ENCODE measurements around the gene PABPN1. TPM values are rescaled to one million over a fixed set of nuclear protein-coding genes. Genes with fewer than 3 reads are reported as not detected.

Gene PABPN1
- total and polyA plus RNA-seq, 2 of the 13 experiments (the other 11 are each of a cell fraction or from before 2014, with no cell fraction given) = 233 to 524 TPM

DNA sequence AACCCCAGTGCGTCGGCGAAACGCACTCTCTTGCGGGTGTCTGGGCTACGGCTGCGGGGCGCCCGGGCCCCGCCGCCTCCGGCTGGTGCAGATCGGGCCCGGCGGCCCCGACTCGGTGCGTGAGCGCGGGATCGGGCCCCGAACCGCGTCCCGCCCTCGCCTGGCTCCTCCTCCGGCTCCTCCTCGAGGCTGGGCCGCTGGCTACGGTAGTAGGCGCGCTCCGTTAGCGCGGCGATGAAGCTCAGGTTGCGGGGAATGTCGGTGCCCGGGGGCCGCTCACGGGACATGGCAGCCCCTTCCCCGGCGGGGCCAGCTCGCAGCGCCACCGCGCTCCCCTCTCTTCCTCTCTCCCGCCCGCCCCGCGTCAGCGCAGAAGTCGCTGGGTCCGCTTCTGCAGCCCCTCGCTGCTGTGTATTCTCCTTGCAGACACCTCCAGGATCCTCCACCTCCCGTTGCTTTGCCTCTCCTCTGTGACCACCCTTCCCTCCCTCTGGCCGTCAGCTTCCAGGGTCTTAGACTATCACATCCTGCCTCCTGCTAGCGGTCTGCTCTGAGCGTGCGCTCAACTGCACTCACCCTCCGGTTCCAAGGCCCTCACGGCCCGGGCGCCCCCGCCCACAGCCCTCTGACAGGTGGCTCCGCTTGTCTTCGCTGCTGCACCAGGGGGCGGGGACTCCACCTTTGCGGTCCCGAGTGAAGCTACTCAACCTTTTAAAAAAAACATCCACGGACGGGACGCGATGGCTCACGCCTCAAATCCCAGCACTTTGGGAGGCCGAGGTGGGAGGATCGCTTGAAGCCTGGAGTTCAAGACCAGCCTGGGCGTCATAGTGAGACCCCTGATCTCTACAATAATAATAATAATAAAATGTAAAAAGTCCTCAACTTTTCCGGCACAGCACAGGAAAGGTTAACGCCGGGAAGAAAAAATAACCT lies 18.7 kb upstream of the PABPN1 start, which contains the start of gene PPP1R3E (continued):
- TF ChIP-seq, protein P1, sequence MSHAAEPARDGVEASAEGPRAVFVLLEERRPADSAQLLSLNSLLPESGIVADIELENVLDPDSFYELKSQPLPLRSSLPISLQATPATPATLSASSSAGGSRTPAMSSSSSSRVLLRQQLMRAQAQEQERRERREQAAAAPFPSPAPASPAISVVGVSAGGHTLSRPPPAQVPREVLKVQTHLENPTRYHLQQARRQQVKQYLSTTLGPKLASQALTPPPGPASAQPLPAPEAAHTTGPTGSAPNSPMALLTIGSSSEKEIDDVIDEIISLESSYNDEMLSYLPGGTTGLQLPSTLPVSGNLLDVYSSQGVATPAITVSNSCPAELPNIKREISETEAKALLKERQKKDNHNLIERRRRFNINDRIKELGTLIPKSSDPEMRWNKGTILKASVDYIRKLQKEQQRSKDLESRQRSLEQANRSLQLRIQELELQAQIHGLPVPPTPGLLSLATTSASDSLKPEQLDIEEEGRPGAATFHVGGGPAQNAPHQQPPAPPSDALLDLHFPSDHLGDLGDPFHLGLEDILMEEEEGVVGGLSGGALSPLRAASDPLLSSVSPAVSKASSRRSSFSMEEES (CRISPR knock-in tag; IDR thresholded peaks at IDR 0.05) = no peak
- TF ChIP-seq NR1H2 (CRISPR knock-in tag; IDR thresholded peaks at IDR 0.05; ENCODE audit: borderline replicate concordance, low read depth) (no peak; the same call in 1 of the 2 replicates), ZNF432 (CRISPR knock-in tag; IDR thresholded peaks at IDR 0.05; ENCODE audit: borderline replicate concordance) (no peak), ZNF776 (CRISPR knock-in tag; IDR thresholded peaks at IDR 0.05) (peak; percentile 16; the same call in 1 of the 2 replicates), THAP11 (CRISPR knock-in tag; IDR thresholded peaks at IDR 0.05) (no peak), CEBPB (IDR thresholded peaks at IDR 0.05; ENCODE audit: borderline replicate concordance, low read depth, low read length) (no peak), HIVEP1 (CRISPR knock-in tag; IDR thresholded peaks at IDR 0.05) (peak; percentile 87), NFKBIZ (CRISPR knock-in tag; IDR thresholded peaks at IDR 0.05) (no peak), POLR2G (IDR thresholded peaks at IDR 0.05; ENCODE audit: low read depth, low read length) (peak; percentile 71), STAG1 (CRISPR knock-in tag; IDR thresholded peaks at IDR 0.05) (no peak), RFXAP (CRISPR knock-in tag; IDR thresholded peaks at IDR 0.05; ENCODE audit: borderline replicate concordance) (0 out of 2 replicates have a peak, but pooled peaks have one; percentile 41), ZNF616 (CRISPR knock-in tag; IDR thresholded peaks at IDR 0.05; ENCODE audit: low read depth) (peak; percentile 2), ZNF430 (CRISPR knock-in tag; IDR thresholded peaks at IDR 0.05) (peak; percentile 96), ZFYVE20 (CRISPR knock-in tag; IDR thresholded peaks at IDR 0.05; ENCODE audit: borderline replicate concordance, low read depth) (no peak; the same call in 1 of the 2 replicates), ZNF20 (CRISPR knock-in tag; IDR thresholded peaks at IDR 0.05) (peak; percentile 17; the same call in 1 of the 2 replicates), KLF6 (CRISPR knock-in tag; IDR thresholded peaks at IDR 0.05) (no peak), TAF1 (CRISPR knock-in tag; IDR thresholded peaks at IDR 0.05) (peak; percentile 49; the same call in 1 of the 2 replicates), ZNF788 (CRISPR knock-in tag; IDR thresholded peaks at IDR 0.05; ENCODE audit: borderline replicate concordance) (peak; percentile 89), ZEB1 (IDR thresholded peaks at IDR 0.05; ENCODE audit: insufficient replicate concordance, low read depth) (no peak), ZFP36 (IDR thresholded peaks at IDR 0.05; ENCODE audit: borderline replicate concordance, low read depth, low read length, partially characterized antibody) (no peak), ZNF549 (CRISPR knock-in tag; IDR thresholded peaks at IDR 0.05) (0 out of 2 replicates have a peak, but pooled peaks have one; percentile 9), ZNF816 (CRISPR knock-in tag; IDR thresholded peaks at IDR 0.05; ENCODE audit: borderline replicate concordance) (no peak), EEA1 (CRISPR knock-in tag; IDR thresholded peaks at IDR 0.05; ENCODE audit: borderline replicate concordance) (peak; percentile 33; the same call in 1 of the 2 replicates)
- TF ChIP-seq, protein P2, sequence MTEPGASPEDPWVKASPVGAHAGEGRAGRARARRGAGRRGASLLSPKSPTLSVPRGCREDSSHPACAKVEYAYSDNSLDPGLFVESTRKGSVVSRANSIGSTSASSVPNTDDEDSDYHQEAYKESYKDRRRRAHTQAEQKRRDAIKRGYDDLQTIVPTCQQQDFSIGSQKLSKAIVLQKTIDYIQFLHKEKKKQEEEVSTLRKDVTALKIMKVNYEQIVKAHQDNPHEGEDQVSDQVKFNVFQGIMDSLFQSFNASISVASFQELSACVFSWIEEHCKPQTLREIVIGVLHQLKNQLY (CRISPR knock-in tag; IDR thresholded peaks at IDR 0.05) = peak; percentile 2
- TF ChIP-seq, protein P3, sequence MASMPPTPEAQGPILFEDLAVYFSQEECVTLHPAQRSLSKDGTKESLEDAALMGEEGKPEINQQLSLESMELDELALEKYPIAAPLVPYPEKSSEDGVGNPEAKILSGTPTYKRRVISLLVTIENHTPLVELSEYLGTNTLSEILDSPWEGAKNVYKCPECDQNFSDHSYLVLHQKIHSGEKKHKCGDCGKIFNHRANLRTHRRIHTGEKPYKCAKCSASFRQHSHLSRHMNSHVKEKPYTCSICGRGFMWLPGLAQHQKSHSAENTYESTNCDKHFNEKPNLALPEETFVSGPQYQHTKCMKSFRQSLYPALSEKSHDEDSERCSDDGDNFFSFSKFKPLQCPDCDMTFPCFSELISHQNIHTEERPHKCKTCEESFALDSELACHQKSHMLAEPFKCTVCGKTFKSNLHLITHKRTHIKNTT (CRISPR knock-in tag; IDR thresholded peaks at IDR 0.05) = no peak
- TF ChIP-seq, protein P4, sequence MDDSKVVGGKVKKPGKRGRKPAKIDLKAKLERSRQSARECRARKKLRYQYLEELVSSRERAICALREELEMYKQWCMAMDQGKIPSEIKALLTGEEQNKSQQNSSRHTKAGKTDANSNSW (CRISPR knock-in tag; IDR thresholded peaks at IDR 0.05; ENCODE audit: borderline replicate concordance) = peak; percentile 75; the same call in 1 of the 2 replicates
